ENCODE results near the gene CPB1. TPM values are rescaled to one million over a fixed set of nuclear protein-coding genes. Genes with fewer than 3 reads are reported as not detected.

CPB1 gene
- total RNA-seq, 1 donor from 2014 or later, result not detected

GRCh38 chr3:148903941-148904340 is 76.3 kb downstream of the CPB1 start:
- H3K9me3 Mint-ChIP-seq (ENCODE audit: unreplicated experiment), result no peaks in the 10 kb centered on the region
- H3K4me3 Mint-ChIP-seq (ENCODE audit: unreplicated experiment), result no peak overlapping the region
- DNase-seq, result no peak
- H3K27ac Mint-ChIP-seq (ENCODE audit: unreplicated experiment), result no peak overlapping the region
- H3K27me3 Mint-ChIP-seq (ENCODE audit: unreplicated experiment), result no peaks in the 10 kb centered on the region
- no peak for TF ChIP-seq CTCF (IDR thresholded peaks at IDR 0.05; ENCODE audit: partially characterized antibody, unreplicated experiment)
- H3K36me3 Mint-ChIP-seq (ENCODE audit: unreplicated experiment), result no peaks in the 10 kb centered on the region
- H3K4me1 Mint-ChIP-seq (ENCODE audit: low read depth, unreplicated experiment), result no peaks in the 10 kb centered on the region

- no peaks in the 10 kb centered on the region for H3K4me1 Mint-ChIP-seq (ENCODE audit: low read depth, unreplicated experiment)
- H3K27ac Mint-ChIP-seq (ENCODE audit: unreplicated experiment), result no peak overlapping the region
- no peak overlapping the region for H3K4me3 Mint-ChIP-seq (ENCODE audit: unreplicated experiment)
- no peaks in the 10 kb centered on the region for H3K9me3 Mint-ChIP-seq (ENCODE audit: unreplicated experiment)
- DNase-seq, result no peak
- H3K36me3 Mint-ChIP-seq (ENCODE audit: unreplicated experiment), result no peaks in the 10 kb centered on the region
- no peak for TF ChIP-seq CTCF (IDR thresholded peaks at IDR 0.05; ENCODE audit: partially characterized antibody, unreplicated experiment)
- no peaks in the 10 kb centered on the region for H3K27me3 Mint-ChIP-seq (ENCODE audit: unreplicated experiment)
Measured at GRCh38 chr3:148906667-148907066, 79.1 kb downstream of the CPB1 start.

Other genes starting within 250 kb of the CPB1 start
- not detected for gene AGTR1, start 129.9 kb upstream of the CPB1 start, total RNA-seq (ENCODE audit: unreplicated experiment)
- not detected for gene CPA3, start 37.5 kb downstream of the CPB1 start, total RNA-seq (ENCODE audit: unreplicated experiment)
- 27.3 TPM for gene GYG1, start 163.7 kb downstream of the CPB1 start, total RNA-seq (ENCODE audit: unreplicated experiment)

Data from glutamatergic neuron (in vitro differentiated cells).